IMR-90 (cell line): ENCODE measurements around the gene FHAD1. TPM values are rescaled to one million over a fixed set of nuclear protein-coding genes. Genes with fewer than 3 reads are reported as not detected.

Experiments
- ATAC-seq: fragments of 200-7000 bp; cut with Tn5 transposase; 2 replicates; pipeline ENCODE4 v1.9.1; 2020; ENCODE audit warnings: low read depth, mild to moderate bottlenecking, moderate library complexity
- BruUV-seq: library from RNA; stranded (reverse); fragments of 400-500 nt; replicated peaks from 2 replicates; lab custom pipeline; 2021; lab: Mats Ljungman, UMichigan
- CTCF ChIA-PET: fragments of 300-600 bp; formaldehyde crosslinking; extraction: SDS; loops from one replicate; lab custom pipeline; 2021; ENCODE audit warnings: antibody characterized with exemption; lab: Yijun Ruan, JAX
- POLR2A ChIA-PET: fragments of 300-600 bp; sonication (Branson Sonifier 250); formaldehyde crosslinking; loops from one replicate; lab custom pipeline; 2022; ENCODE audit warnings: antibody characterized with exemption; ENCODE audit not compliant: unreplicated experiment; lab: Charles Lee
- DNase-seq: peaks from one replicate; pipeline ENCODE4 v3.0.0; 2013
- H2AFZ ChIP-seq: replicated peaks from 2 replicates; pipeline ENCODE3; 2013; ENCODE audit warnings: low read length, mild to moderate bottlenecking; ENCODE audit not compliant: poor library complexity
- H2AK5ac ChIP-seq: 2 replicates; pipeline ENCODE4 v1.6.1; 2013; ENCODE audit warnings: low read depth, low read length, inconsistent platforms
- H2AK9ac ChIP-seq: replicated peaks from 2 replicates; pipeline ENCODE3; 2013; ENCODE audit warnings: mild to moderate bottlenecking, low read depth, low read length, moderate library complexity; ENCODE audit not compliant: poor library complexity
- H2BK120ac ChIP-seq: 2 replicates; pipeline ENCODE4 v1.6.1; 2013; ENCODE audit warnings: low read depth, low read length, inconsistent platforms
- H2BK15ac ChIP-seq: 3 replicates; pipeline ENCODE4 v1.6.1; 2013; ENCODE audit warnings: low read depth, low read length, inconsistent platforms
- H2BK20ac ChIP-seq: 2 replicates; pipeline ENCODE4 v1.6.1; 2013; ENCODE audit warnings: low read depth, mild to moderate bottlenecking, inconsistent platforms, low read length, moderate library complexity
- H2BK5ac ChIP-seq: 2 replicates; pipeline ENCODE4 v1.6.1; 2013; ENCODE audit warnings: mild to moderate bottlenecking, low read depth, low read length, inconsistent platforms; ENCODE audit not compliant: poor library complexity, severe bottlenecking
- H3K14ac ChIP-seq: replicated peaks from 2 replicates; pipeline ENCODE4 v1.6.1; 2013; ENCODE audit warnings: low read depth, low read length, inconsistent platforms
- H3K18ac ChIP-seq: 2 replicates; pipeline ENCODE4 v1.6.1; 2013; ENCODE audit warnings: low read depth, low read length, control low read depth
- H3K23ac ChIP-seq: 2 replicates; pipeline ENCODE4 v1.6.1; 2013; ENCODE audit warnings: low read depth, low read length, inconsistent platforms
- H3K27ac ChIP-seq: 2 replicates; pipeline ENCODE4 v1.5.1; 2013; ENCODE audit warnings: mild to moderate bottlenecking, control low read depth, low read length; ENCODE audit not compliant: insufficient read depth
- H3K27me3 ChIP-seq: 2 replicates; pipeline ENCODE4 v1.6.1; 2013; ENCODE audit warnings: low read length; ENCODE audit not compliant: control insufficient read depth, insufficient read depth
- H3K36me3 ChIP-seq: 2 replicates; pipeline ENCODE4 v1.6.1; 2013; ENCODE audit warnings: low read length, mixed read lengths; ENCODE audit not compliant: control insufficient read depth, insufficient read depth
- H3K4ac ChIP-seq: 2 replicates; pipeline ENCODE4 v1.6.1; 2013; ENCODE audit warnings: low read depth, low read length, inconsistent platforms
- H3K4me1 ChIP-seq: 2 replicates; pipeline ENCODE4 v1.6.1; 2013; ENCODE audit warnings: low read length, mixed read lengths; ENCODE audit not compliant: control insufficient read depth, insufficient read depth
- H3K4me2 ChIP-seq: 2 replicates; pipeline ENCODE4 v1.6.1; 2013; ENCODE audit warnings: low read depth, mild to moderate bottlenecking, control low read depth, low read length, moderate library complexity
- H3K4me3 ChIP-seq: 2 replicates; pipeline ENCODE4 v1.5.1; 2013; ENCODE audit warnings: low read depth, mild to moderate bottlenecking, control low read depth, low read length, moderate library complexity; ENCODE audit not compliant: insufficient read depth
- H3K56ac ChIP-seq: 2 replicates; pipeline ENCODE4 v1.6.1; 2013; ENCODE audit warnings: low read length, inconsistent platforms; ENCODE audit not compliant: insufficient read depth; ENCODE audit errors: extremely low read depth
- H3K79me1 ChIP-seq, 2 experiments: 2 replicates each; pipeline ENCODE4 v1.6.1; 2013; ENCODE audit warnings: low read length in 2 of 2, inconsistent platforms in 1 of 2, low read depth in 1 of 2
- H3K9ac ChIP-seq: 2 replicates; pipeline ENCODE4 v1.6.1; 2013; ENCODE audit warnings: low read depth, low read length, control low read depth
- H3K9me1 ChIP-seq: 2 replicates; pipeline ENCODE4 v1.6.1; 2013; ENCODE audit warnings: low read length, inconsistent platforms; ENCODE audit not compliant: insufficient read depth
- H3K9me3 ChIP-seq: 2 replicates; pipeline ENCODE4 v1.6.1; 2013; ENCODE audit warnings: low read length; ENCODE audit not compliant: control insufficient read depth, insufficient read depth
- H4K20me1 ChIP-seq: 2 replicates; pipeline ENCODE4 v1.6.1; 2013; ENCODE audit warnings: low read length, inconsistent platforms; ENCODE audit not compliant: insufficient read depth
- H4K5ac ChIP-seq: 2 replicates; pipeline ENCODE4 v1.6.1; 2013; ENCODE audit warnings: mild to moderate bottlenecking, low read depth, low read length, control low read depth
- H4K8ac ChIP-seq, 2 experiments: 2 replicates each; pipeline ENCODE4 v1.6.1; 2013; ENCODE audit warnings: low read depth in 2 of 2, low read length in 2 of 2, control low read depth in 1 of 2, inconsistent platforms in 1 of 2
- H4K91ac ChIP-seq: 2 replicates; pipeline ENCODE4 v1.6.1; 2013; ENCODE audit warnings: low read depth, low read length, inconsistent platforms; ENCODE audit not compliant: insufficient read depth
- BHLHE40 ChIP-seq: fragments of 150-350 bp; IDR thresholded peaks from 2 replicates; pipeline ENCODE4 v1.6.1; 2016; ENCODE audit warnings: mild to moderate bottlenecking, low read depth, low read length
- CHD1 ChIP-seq: IDR thresholded peaks from 2 replicates; pipeline ENCODE4 v1.6.1; 2012; ENCODE audit warnings: low read depth, low read length, improper control_type of control experiment
- CTCF ChIP-seq: conservative IDR thresholded peaks from 2 replicates; pipeline ENCODE4 v1.5.1; 2012; ENCODE audit warnings: mild to moderate bottlenecking, low read depth, low read length, improper control_type of control experiment
- ELK1 ChIP-seq: fragments of 150-350 bp; IDR thresholded peaks from 2 replicates; pipeline ENCODE4 v1.6.1; 2016; ENCODE audit warnings: low read depth, mild to moderate bottlenecking, low read length, moderate library complexity, borderline replicate concordance
- FOS ChIP-seq: fragments of 150-350 bp; IDR thresholded peaks from 2 replicates; pipeline ENCODE4 v1.6.1; 2016; ENCODE audit warnings: low read depth, low read length
- MAFK ChIP-seq: IDR thresholded peaks from 2 replicates; pipeline ENCODE4 v1.6.1; 2012; ENCODE audit warnings: low read depth, low read length, improper control_type of control experiment
- MAZ ChIP-seq: IDR thresholded peaks from 2 replicates; pipeline ENCODE4 v1.6.1; 2012; ENCODE audit warnings: low read depth, mild to moderate bottlenecking, low read length, improper control_type of control experiment, moderate library complexity, borderline replicate concordance
- MXI1 ChIP-seq: IDR thresholded peaks from 2 replicates; pipeline ENCODE4 v1.6.1; 2012; ENCODE audit warnings: low read depth, mild to moderate bottlenecking, low read length, moderate library complexity, borderline replicate concordance
- NFE2L2 ChIP-seq: fragments of 150-350 bp; IDR thresholded peaks from 2 replicates; pipeline ENCODE4 v1.6.1; 2016; ENCODE audit warnings: low read depth, mild to moderate bottlenecking, low read length
- POLR2A ChIP-seq: IDR thresholded peaks from 2 replicates; pipeline ENCODE4 v1.6.1; 2012; ENCODE audit warnings: mild to moderate bottlenecking, low read depth, low read length
- RAD21 ChIP-seq: IDR thresholded peaks from 2 replicates; pipeline ENCODE4 v1.6.1; 2012; ENCODE audit warnings: low read length, improper control_type of control experiment
- RCOR1 ChIP-seq: IDR thresholded peaks from 2 replicates; pipeline ENCODE4 v1.6.1; 2012; ENCODE audit warnings: mild to moderate bottlenecking, low read length, improper control_type of control experiment; ENCODE audit not compliant: insufficient replicate concordance
- RFX5 ChIP-seq: IDR thresholded peaks from 2 replicates; pipeline ENCODE4 v1.8.0; 2012; ENCODE audit warnings: low read depth, mild to moderate bottlenecking, low read length, moderate library complexity
- USF2 ChIP-seq: fragments of 150-350 bp; IDR thresholded peaks from 2 replicates; pipeline ENCODE4 v1.6.1; 2017; ENCODE audit warnings: mild to moderate bottlenecking, antibody characterized with exemption, low read length, low read depth
- WGBS, 2 experiments: methylation state at CpG; one replicate each; pipeline versions ENCODE4 v1.1.5 to v1.1.7; 2013; ENCODE audit warnings: missing lambda C conversion rate in 2 of 2; ENCODE audit not compliant: insufficient read length in 1 of 2; ENCODE audit errors: extremely low coverage in 2 of 2; 5-methylcytosine and 5-hydroxymethylcytosine counted together
- dilution Hi-C: fragments of 300-500 bp; cut with HindIII; formaldehyde crosslinking; loops from one replicate; pipeline ENCODE4 v1.14.3; 2018; ENCODE audit warnings: low sequenced_read_pairs; ENCODE audit not compliant: unreplicated experiment
- in situ Hi-C: fragments of 300-500 bp; cut with MboI; formaldehyde crosslinking; loops from 3 replicates; pipeline ENCODE4 v1.14.3; 2019; ENCODE audit warnings: low sequenced_read_pairs, inconsistent platforms, mixed read lengths
- intact Hi-C: fragments of 100-400 bp; cut with micrococcal nuclease; formaldehyde crosslinking; loops from 2 replicates; pipeline ENCODE4 v1.10.0; 2022
- polyA plus RNA-seq, 3 experiments: library from polyadenylated mRNA; depleted of rRNA; stranded (reverse); fragments of >200 nt; gene quantifications; 2 replicates each; pipeline ENCODE4 v1.2.3, GENCODE V29; 2012; ENCODE audit warnings: low replicate concordance in 1 of 3
- total RNA-seq: library from RNA; depleted of rRNA; stranded (reverse); fragments of >200 nt; gene quantifications from 2 replicates; pipeline ENCODE4 v1.2.3, GENCODE V29; 2012

FHAD1 gene
- total and polyA plus RNA-seq, 2 of the 4 experiments (the other 2 are of a cell fraction), result not detected

- H2BK120ac ChIP-seq, result no peak overlapping the region
- peak overlapping the region; percentile 51 for H3K4me2 ChIP-seq
- ChIA-PET CTCF (interaction anchor here (1.8 kb wide), 1 partner anchor 9 kb away, joined by 4 read pairs; no protein-coding TSS in a partner anchor), POLR2A (no interaction called here)
- peak overlapping the region; percentile 37; the same call in 1 of the 2 replicates for H2AK5ac ChIP-seq
- peaks cover 27 to 58% of the 10 kb centered on the region in 2 experiments for H3K79me1 ChIP-seq
- no peak overlapping the region for H3K4me3 ChIP-seq
- ATAC-seq (no peak), DNase-seq (no peak)
- 94% methylated on average over 3 of the region's 17 CpGs; no CpG with 5 or more reads in 1 of the 2 experiments for WGBS, 2 experiments
- peak overlapping the region; percentile 39; the same call in 1 of the 2 replicates for H4K5ac ChIP-seq
- H3K14ac ChIP-seq, result peak overlapping the region; percentile 14; the same call in 1 of the 2 replicates
- peak overlapping the region; percentile 5; the same call in 1 of the 2 replicates for H3K23ac ChIP-seq
- H4K91ac ChIP-seq, result 0 out of 2 replicates have a peak overlapping the region, but pooled peaks have one; percentile 1
- intact Hi-C loops, result loop anchor here (2.0 to 5.0 kb wide), 3 partner anchors 35 to 60 kb away; partner anchors contain the start of genes FHAD1 and TMEM51
- H2AFZ ChIP-seq, result no peak overlapping the region
- H2BK5ac ChIP-seq, result peak overlapping the region; percentile 9
- no peak overlapping the region for H2BK20ac ChIP-seq
- no peaks in the 10 kb centered on the region for H3K9me3 ChIP-seq
- peaks cover 7% of the 10 kb centered on the region; the same call in 1 of the 2 replicates for H3K36me3 ChIP-seq
- peak overlapping the region; percentile 42 for H3K4ac ChIP-seq
- H2BK15ac ChIP-seq, result peak overlapping the region; percentile 12; the same call in 1 of the 3 replicates
- no peak overlapping the region for H3K56ac ChIP-seq
- H3K9me1 ChIP-seq, result peaks cover 24% of the 10 kb centered on the region
- H2AK9ac ChIP-seq, result no peak overlapping the region
- BruUV-seq, result no TSS peak
- in situ Hi-C loops, result no loop called here
- H3K9ac ChIP-seq, result peak overlapping the region; percentile 36; the same call in 1 of the 2 replicates
- peaks cover 18% of the 10 kb centered on the region; the same call in 1 of the 2 replicates for H4K20me1 ChIP-seq
- peak overlapping the region in 1 of 2 experiments; percentile 7; a peak in 3 of 4 replicates for H4K8ac ChIP-seq
- dilution Hi-C loops, result no loop called here
- H3K27ac ChIP-seq, result peak overlapping the region; percentile 84
- H3K18ac ChIP-seq, result peak overlapping the region; percentile 73
- no peaks in the 10 kb centered on the region for H3K27me3 ChIP-seq
- peaks cover 26% of the 10 kb centered on the region for H3K4me1 ChIP-seq
- TF ChIP-seq MXI1 (no peak), CTCF (no peak), ELK1 (no peak), CHD1 (no peak), MAZ (no peak), USF2 (no peak), RCOR1 (no peak), RFX5 (no peak), NFE2L2 (no peak), MAFK (no peak), BHLHE40 (no peak), POLR2A (no peak), RAD21 (no peak), FOS (no peak)
Measured at GRCh38 chr1:15212216-15212953, 34.6 kb upstream of the FHAD1 start.
